ENCODE measurements around the gene FMNL3.
"Not testable (repeated sequence)": the region's sequence is repeated elsewhere in the genome, so short reads cannot be mapped to it uniquely, and the experiment has no call there.

FMNL3 gene

GRCh38 chr12:49632401-49632800 is 74.8 kb downstream of the FMNL3 start:
- no peak for DNase-seq (ENCODE audit: low spot score)

- DNase-seq (ENCODE audit: low spot score), result no peak
These were observed 75.8 kb downstream of the FMNL3 start for GRCh38 chr12:49631336-49631907.

DNA sequence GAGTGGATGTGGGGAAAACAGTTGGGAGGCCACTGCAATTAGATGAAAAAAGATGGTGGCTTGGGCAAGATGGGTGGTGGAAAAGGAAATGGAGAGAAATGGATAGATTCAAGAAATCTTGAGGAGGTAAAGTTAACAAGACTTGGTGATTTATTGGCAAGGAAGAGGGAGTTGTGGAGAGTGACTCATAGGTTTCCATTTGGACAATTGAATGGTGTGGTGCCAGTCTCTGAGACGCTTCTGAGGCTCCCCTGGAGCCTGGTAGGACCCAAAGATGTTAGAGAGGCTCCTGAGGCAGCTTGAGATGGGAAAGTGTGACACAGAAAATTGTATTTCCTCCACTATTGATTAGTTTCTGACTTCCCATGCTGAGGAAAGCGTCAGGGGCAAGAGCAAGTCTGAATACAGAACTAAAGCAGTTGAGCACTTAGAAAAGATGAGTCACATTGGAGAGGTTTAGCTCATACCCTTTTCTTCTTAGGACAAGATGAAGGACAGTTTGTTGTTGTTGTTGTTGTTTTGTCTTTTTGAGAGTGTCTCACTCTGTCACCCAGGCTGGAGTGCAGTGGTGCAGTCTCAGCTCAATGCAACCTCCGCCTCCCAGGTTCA is 79.3 kb downstream of the FMNL3 start:
- DNase-seq (ENCODE audit: low spot score), result no peak

DNA sequence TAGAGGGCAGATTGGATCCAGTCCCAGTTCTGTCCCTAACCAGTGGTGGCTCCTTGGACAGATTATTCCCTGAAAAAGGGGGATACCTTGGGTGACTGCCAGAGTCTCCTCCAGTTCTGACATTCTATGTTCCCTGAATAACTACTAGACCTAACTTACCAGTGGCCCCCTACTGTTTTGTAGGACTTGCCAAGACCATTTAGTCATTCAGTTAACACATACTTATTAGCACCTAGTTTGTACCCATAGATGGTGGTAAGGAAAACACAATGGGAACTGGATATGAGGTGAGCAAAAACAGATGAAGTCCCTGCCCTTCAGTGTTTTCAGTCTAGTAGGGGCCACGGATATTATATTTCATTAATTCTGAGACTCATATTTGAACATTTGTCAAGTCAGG is 80.4 kb downstream of the FMNL3 start:
- DNase-seq (ENCODE audit: low spot score), result no peak

- no peak for DNase-seq (ENCODE audit: low spot score)
These were observed 80.9 kb downstream of the FMNL3 start for GRCh38 chr12:49626169-49626835.

DNA sequence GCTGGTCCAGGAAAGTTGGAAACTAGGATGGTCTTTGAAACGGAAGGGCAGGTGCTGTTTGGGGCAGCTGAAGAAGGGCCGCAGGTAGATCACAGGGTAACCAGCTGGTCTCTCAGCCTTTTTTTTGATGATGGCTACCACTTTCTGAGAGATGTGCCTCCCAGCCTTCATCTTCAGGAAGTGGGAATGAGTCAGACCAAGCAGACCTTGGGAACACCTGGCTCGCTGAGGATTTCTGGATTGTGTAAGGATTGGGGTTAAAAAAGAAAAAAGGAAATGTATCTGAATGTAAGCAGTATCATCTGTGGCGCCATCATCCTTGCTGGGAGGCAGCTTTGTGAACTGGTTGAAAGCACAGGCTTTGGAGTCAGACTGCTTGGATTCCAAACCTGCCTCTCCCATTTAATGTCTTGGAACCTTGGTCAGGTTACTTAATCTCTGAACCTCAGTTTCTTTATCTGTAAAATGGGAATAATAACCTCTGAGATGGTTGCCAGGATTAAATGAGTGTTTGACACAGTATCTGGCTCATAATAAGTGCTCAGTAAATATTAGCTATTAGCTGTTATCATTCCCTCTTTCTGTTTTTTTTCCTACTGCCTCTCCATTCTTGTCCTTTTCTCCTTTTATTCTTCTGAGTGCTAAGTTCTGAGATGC is 82.2 kb downstream of the FMNL3 start:
- DNase-seq (ENCODE audit: low spot score), result no peak

DNA sequence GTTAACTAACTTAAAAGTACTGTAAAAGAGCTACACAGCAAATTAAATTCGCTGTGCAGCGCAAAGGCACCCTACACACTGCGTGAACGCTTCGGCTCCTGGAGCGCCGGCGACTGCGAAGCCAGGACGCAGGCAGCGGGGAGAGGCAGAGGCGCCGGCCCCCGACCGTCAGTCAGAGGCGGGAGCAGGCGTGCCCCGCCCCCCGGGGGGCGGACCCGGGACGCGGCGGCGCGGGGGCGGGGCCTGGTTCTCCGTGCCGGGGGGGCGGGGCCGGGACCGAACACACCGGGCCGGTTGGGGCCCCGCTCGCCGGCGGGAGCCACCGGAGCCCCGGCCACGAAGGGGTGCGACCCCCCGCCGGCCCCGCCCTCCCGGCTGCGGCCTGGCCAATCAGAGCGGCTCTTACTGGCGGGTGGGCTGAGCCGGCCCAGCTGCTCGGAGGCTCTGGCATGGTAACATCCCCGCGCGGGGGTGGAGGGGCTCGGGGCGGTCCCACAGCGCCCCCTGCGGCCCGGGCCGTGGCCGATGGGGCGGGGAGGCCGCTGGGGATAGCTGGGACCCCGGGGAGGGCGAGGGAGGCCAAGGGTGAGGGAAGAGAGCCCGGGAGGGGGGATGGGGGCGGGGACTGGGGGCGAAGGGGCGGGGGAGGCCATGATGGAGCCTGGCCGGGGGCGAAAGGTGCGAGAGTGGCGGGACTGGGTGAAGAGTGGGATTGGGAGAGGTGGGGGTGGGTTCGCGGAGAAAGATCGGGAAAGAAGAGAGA is 83.9 kb downstream of the FMNL3 start, which contains the start of gene PRPF40B:
TSS of gene PRPF40B (plus strand) at position 420 of the 763 bp plus-strand sequence. CDS start at position 450, 30 bp downstream.
- DNase-seq (ENCODE audit: low spot score), result peak; percentile 93

DNA sequence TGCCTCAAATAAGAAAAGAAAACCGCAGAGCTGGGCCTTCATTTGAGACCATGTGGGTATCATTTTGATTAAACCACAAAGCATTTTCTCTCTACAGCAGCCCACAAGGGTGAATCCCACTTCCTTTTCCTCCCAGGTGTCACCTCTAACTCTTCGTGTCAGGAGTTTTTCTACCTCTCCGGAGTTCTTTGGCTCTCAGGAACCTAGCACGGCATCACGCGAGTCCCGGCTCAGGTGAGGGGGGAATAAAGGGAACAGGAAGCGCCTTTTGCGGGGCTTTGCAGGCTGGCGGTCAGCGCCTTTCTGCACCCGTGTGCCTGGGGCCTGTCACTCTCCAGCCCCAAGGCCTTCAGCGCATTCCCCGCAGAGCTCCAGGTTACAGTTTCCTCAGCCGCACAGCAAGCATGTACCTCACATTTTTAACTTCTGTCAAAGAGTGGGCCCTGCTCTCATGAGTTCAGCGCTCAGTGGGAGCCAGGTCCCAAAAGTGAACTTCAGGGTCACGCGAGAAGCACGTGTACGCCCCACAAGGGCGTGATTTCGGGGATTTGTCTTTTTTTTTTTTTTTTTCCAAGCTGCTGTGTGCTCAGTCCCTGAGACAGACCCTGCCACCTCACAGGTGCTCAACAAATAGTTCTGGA is 84.6 kb downstream of the FMNL3 start:
- no peak for DNase-seq (ENCODE audit: low spot score)

GRCh38 chr12:49621651-49622500 is 85.3 kb downstream of the FMNL3 start:
- DNase-seq (ENCODE audit: low spot score), result no peak

DNA sequence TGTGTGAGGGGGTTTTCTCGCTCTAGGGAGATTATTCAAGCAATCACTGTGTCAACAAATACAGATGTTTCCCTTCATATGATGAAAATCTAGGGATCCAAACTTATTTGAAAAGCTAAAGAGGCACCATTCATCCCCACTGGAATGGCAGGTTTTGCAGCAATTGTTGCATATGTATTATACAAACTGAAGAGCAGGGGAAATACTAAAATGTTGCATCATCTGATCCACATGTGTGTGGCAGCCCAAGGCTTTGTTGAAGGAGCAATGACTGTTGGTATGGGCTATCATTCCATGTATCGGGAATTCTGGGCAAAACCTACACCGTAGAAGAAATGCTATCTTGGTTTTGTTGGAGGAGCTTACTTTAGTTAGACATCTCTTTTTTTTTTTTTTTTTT is 87.9 kb downstream of the FMNL3 start:
- no peak for DNase-seq (ENCODE audit: low spot score)

DNA sequence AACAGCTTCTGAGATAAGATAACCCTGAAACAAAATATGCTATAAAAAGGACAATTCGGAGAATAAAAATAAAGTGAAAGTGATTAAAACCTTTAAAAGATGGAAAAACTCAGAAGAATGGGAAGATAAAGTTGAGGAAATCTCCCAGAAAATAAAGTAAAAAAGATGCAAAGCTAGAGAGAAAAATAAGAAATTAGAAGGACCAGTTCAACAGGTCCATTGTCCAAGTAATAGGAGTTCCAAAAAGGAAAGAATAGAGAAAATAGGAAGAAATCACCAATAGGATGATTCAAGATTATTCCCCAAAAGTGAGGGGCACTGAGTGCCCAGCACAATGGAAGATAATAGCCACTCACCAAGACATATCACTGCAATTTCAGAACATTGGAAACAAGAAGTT is 88.6 kb downstream of the FMNL3 start:
- DNase-seq (ENCODE audit: low spot score), result no peak

DNA sequence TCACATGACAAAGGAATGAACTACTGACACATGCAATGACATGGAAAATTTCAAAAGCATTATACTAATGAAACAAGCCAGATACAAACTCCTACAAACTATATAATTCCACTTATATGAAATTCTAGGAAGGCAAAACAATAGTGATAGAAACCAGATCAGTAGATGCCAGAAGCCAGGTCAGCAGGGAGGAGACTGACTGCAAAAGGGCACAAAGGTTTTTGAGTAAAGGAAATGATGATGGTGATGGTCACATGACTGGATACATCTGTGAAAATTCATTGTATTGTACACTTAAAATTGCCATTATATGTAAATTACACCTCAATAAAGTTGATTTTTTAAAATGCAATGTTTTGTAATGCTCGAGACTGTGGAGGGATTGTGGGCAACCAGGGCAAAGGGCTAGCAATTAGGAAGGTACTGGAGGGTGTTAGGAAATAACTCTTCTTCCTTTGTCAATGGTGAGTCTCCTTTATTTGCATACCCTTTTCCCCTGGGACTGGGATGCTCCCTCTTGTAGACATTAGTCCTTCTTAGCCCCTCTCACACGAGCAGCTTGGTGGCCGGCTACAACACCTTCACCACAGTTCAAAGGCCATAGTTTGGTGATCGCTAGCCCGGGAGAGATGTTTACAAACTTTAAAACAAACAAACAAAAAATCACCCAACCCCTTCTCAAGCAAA is 90.5 kb downstream of the FMNL3 start:
- peak; percentile 91 for DNase-seq (ENCODE audit: low spot score)

DNA sequence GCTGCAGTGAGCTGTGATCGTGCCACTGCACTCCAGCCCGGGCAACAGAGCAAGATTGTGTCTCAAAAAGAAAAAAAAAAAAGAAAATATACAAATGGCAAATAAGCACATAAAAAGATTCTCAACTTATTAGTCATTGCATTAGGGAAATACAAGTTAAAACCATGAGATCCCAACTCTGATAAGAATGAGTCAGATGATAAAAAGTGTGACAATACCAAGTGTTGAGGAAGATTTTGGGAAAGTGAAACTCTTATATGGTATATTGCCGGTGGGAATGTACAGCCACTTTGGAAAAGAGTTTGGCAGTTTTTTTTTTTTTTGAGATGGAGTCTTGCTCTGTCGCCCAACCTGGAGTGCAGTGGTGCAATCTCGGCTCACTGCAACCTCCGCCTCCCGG is 91.5 kb downstream of the FMNL3 start:
- no peak for DNase-seq (ENCODE audit: low spot score)

DNA sequence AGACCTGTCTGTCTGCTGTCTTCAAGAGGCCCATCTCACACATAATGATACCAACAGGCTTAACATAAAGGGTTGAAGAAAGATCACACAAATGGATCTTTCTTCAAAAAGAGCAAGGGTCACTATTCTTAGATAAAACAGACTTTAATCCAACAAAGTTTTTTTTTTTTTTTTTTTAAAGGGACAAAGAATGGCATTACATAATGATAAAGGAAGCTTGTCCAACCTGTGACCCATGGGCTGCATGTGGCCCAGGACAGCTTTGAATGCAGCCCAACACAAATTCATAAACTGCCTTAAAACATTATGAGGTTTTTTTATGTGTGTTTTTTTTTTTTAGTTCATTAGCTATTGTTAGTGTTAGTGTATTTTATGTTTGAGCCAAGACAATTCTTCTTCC is 95.0 kb downstream of the FMNL3 start:
- no peak for DNase-seq (ENCODE audit: low spot score)

GRCh38 chr12:49610785-49611184 is 96.4 kb downstream of the FMNL3 start:
- not testable (repeated sequence) for DNase-seq (ENCODE audit: low spot score)

GRCh38 chr12:49609875-49610154 is 97.4 kb downstream of the FMNL3 start:
- DNase-seq (ENCODE audit: low spot score), result no peak

DNA sequence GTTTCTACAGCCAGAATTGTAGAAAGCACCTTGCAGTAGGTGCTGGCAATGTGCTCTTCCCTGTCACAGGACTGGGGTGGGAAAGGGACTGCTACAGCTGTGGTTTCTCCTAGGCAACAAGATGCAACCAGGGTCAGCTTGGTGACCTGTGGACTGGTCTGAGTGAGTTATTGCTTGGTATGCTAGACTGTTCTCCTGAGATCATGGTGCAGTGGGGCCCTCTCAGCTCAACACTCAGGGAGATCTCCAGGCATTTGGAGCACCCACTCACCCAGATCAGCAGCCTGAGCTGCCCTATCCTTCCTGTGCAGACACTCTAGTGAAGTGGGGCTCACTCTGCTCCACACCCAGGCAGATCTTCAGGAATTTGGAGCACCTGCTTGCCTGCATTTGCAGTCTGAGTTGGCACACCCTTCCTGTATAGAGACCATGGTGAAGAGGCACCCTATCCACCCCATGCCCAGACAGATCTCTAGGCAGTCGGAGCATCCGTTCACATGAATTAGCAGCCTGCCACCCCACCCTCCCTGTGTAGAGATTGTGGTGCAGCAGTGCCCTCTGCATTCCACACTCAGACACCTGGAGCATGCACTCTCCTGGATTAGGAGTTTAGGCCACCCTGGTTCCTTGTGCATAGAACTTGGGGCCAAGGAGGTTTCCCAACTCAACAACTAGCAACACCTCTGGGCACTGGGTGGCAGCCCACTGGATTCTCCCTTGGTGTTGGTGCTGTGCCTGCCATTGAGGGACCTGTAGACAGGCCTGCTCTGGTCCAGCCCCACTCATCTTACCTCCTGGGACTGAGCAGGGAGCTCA is 97.9 kb downstream of the FMNL3 start:
- no peak for DNase-seq (ENCODE audit: low spot score)

- not testable (repeated sequence) for DNase-seq (ENCODE audit: low spot score)
These were observed 101.7 kb downstream of the FMNL3 start, which contains the start of gene FAM186B for GRCh38 chr12:49605539-49605938. Gene FAM186B (minus strand): TSS chr12:49605639. CDS start chr12:49605477, 162 bp downstream.

DNA sequence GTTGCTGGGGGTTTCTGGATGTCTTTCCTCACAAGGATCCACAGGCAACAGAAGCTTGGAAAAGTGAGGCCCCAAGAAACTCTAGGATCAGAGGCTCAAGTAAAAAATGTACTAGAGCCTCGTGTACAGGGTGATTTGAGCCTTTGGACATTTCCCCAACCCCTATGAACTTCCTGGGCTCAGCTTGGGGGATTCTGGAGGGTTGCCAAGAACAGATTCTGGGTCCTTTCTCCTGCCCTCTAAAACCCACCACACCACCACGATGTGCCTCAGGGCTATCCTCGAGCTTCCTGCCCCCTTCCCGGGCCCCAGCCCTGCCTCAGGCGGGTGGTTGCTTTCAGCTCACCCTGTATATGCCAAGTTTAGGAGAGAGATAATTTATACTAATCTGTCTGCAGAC is 102.3 kb downstream of the FMNL3 start:
- DNase-seq (ENCODE audit: low spot score), result no peak

Data from SK-N-DZ (cell line).